NCI-H1417 (cell line): ENCODE data around the gene CACFD1.

Experiments
- DNase-seq, 3 experiments: peaks; one replicate each; lab custom pipeline; 2025; lab: John Stamatoyannopoulos, UW

Gene CACFD1

GRCh38 chr9:133517711-133518110 is 57.9 kb downstream of the CACFD1 start:
- DNase-seq = no peak

DNA sequence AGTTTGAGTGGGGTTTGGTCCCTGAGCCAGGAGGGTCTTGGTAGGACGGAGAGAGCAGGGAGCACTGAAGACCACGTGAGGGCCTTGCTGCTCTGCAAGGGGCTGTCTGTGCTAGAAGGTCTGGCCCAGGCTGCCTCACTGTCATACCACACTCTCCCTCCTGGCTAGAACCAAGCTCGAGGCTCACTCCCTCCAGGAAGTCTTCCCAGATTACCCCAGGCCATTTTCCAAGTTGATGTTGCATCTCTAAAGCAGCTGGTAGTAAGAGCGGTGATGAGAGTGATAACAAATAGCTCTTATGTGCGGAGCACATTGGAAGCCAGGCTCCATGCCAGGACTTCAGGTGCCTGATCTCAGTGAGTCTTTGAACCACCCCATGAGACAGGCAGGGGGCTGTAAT is 58.4 kb downstream of the CACFD1 start:
- no peak for DNase-seq

- no peak for DNase-seq
Measured at GRCh38 chr9:133518706-133519449, 59.1 kb downstream of the CACFD1 start.

DNA sequence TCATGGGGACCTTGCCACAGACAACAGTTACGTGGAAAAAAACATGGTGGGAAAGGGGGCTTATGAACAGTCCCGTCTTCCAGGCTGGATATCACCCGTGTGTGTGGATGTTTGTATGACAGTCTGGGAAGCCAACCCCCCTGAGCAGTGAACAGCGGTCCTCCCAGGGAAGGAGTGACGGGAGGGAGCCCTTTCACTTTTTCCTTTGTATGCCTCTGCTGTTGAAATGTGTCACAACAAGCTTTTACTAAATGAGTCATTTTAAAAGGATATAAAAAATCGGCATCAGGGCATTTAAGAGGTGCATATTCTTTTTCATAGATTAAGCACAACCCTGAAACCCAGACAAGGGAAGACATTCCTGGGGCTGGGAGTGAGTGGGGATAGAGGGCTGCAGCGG is 59.9 kb downstream of the CACFD1 start:
- DNase-seq = no peak

- DNase-seq = no peak
Measured at GRCh38 chr9:133520121-133520835, 60.5 kb downstream of the CACFD1 start.
